ENCODE data around the gene TOX2.

DNA sequence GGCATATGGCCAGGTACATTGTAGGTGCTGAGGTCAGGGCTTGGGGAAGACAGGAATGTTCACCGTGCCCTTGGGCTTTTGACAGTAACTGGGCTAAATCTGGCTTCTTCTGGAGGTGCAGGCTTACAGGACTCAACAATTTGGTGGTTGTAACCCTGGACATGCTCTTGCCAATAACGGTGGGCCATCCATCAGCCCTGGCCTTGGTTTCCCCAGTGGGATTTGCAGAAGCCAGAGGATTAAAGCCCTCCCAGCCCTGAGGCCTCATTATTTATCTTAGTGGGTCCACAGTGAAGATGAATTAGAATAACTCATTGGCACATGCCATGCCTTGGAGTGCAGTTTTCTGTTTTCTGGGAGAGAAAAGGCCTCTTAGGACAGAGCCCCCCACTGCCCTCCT is 44.0 kb downstream of the TOX2 start:
- TF ChIP-seq POLR2A (IDR thresholded peaks at IDR 0.05; ENCODE audit: low read depth, low read length) (no peak), TAF1 (IDR thresholded peaks at IDR 0.05; ENCODE audit: borderline replicate concordance, low read depth, low read length) (no peak), POLR2AphosphoS5 (IDR thresholded peaks at IDR 0.05; ENCODE audit: low read depth, low read length) (no peak)

Data from GM12892 (cell line).